Fibroblast of the aortic adventitia (primary cell): Measurements from ENCODE around the gene SUMO3. TPM values are rescaled to one million over a fixed set of nuclear protein-coding genes. Genes with fewer than 3 reads are reported as not detected.

Experiments
- DNase-seq: peaks from one replicate; pipeline ENCODE4 v3.0.0-alpha.2; 2010; ENCODE audit warnings: low read depth
- H3K4me3 ChIP-seq: 2 replicates; pipeline ENCODE4 v1.5.1; 2011; ENCODE audit warnings: low read depth, mild to moderate bottlenecking, control low read depth, low read length, moderate library complexity
- total RNA-seq: library from RNA; depleted of rRNA; stranded (reverse); fragments of >200 nt; gene quantifications from 2 replicates; pipeline ENCODE4 v1.2.3, GENCODE V29; 2012; ENCODE audit warnings: low replicate concordance
- TF ChIP-seq, protein P1 (sequence below): IDR thresholded peaks from 2 replicates; pipeline ENCODE4 v1.5.1; 2011; ENCODE audit warnings: mild to moderate bottlenecking, low read length, control low read depth, inconsistent platforms; ENCODE audit not compliant: insufficient read depth

Gene SUMO3
- total RNA-seq, 1 donor = 130 TPM

GRCh38 chr21:44771896-44772525 is 45.9 kb downstream of the SUMO3 start:
- TF ChIP-seq, protein P1, sequence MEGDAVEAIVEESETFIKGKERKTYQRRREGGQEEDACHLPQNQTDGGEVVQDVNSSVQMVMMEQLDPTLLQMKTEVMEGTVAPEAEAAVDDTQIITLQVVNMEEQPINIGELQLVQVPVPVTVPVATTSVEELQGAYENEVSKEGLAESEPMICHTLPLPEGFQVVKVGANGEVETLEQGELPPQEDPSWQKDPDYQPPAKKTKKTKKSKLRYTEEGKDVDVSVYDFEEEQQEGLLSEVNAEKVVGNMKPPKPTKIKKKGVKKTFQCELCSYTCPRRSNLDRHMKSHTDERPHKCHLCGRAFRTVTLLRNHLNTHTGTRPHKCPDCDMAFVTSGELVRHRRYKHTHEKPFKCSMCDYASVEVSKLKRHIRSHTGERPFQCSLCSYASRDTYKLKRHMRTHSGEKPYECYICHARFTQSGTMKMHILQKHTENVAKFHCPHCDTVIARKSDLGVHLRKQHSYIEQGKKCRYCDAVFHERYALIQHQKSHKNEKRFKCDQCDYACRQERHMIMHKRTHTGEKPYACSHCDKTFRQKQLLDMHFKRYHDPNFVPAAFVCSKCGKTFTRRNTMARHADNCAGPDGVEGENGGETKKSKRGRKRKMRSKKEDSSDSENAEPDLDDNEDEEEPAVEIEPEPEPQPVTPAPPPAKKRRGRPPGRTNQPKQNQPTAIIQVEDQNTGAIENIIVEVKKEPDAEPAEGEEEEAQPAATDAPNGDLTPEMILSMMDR = no peak
- DNase-seq = no peak
- H3K4me3 ChIP-seq = no peak overlapping the region

GRCh38 chr21:44767834-44768831 is 49.7 kb downstream of the SUMO3 start:
- no peak overlapping the region for H3K4me3 ChIP-seq
- no peak for DNase-seq
- TF ChIP-seq, protein P1 = no peak

GRCh38 chr21:44766818-44767354 is 51.0 kb downstream of the SUMO3 start:
- no peak overlapping the region for H3K4me3 ChIP-seq
- TF ChIP-seq, protein P1 = no peak
- no peak for DNase-seq

DNA sequence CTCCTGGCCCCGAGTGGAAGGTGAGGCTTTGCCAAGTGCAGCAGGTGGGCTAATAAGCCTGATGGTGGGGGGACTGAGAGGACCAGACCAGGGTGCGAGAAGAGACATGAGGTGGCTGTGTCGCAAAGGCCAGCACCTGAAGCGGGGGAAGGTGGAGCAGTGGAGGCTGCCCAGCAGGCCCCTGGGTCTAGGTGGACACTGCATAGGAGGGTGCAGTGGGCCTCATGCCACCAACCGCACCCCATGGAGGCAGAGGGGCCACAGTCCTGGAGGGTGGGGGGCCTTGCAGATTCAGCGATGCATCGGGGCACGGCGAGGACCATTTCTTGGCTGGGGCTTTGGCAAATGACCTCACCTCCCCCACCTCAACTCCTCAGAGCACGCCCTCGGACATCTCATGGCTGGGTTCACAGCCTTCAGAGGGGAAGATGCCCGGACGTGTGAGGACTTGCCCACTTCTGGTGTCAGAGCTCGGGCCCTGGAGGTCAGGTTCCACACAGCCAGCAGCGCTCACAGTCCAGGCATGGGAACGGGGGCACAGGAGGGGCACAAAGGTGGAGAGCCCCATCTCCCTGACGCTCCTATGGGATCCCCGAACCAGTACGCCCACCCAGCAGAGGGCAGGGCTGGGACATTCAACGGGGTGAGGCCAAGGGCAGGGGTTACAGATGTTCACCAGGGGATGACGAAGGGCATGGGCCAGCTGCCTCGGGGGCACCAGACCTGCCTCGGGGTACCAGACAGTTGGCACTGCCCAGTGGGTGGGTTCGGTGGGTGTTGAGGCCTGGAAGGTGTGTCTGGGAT is 51.6 kb downstream of the SUMO3 start:
- H3K4me3 ChIP-seq = no peak overlapping the region
- DNase-seq = no peak
- TF ChIP-seq, protein P1 = no peak

DNA sequence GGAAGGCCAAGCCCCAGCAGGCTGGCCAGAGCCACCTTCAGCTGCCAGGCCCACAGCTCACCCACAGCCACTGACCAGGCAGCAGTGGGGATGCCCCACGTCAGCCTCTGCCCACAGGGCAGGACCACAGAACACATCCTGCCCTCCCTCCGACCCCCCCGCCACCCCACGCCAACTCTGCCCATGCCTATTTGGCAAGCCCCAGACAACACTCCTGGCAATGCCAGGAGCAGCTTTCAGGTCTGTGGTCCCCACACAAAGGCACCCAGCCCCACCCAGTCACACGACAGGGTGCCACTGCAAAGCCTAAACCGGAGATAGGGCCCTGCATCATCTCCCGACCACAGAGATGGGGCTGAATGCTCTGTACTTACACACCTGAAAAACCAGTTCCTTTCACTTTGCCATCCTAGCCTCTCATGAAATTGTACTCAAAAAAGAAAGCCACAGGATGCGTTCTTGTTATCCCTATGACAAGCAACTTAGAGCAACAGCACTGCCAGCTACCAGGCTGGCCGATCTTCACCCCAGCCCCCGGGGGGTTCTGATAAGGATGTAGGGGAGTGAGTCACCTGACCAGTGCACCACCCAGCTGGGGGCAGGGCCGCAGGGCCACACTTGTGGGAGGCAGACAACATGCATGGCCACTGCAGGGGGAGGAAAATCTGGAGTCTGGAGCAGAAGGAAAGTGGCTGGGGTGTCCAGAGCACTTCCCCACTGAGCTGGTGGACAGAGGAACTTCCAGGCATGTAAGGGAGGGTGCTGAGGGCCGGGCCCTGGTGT is 52.4 kb downstream of the SUMO3 start:
- peak; percentile 54 for DNase-seq
- no peak overlapping the region for H3K4me3 ChIP-seq
- TF ChIP-seq, protein P1 = no peak
